Fibroblast of skin of left biceps (primary cell): ENCODE measurements around the gene LGR4.
A peak's percentile ranks its signal among the peaks of the same experiment; 100 is the strongest.
"Not testable (repeated sequence)": the region's sequence is repeated elsewhere in the genome, so short reads cannot be mapped to it uniquely, and the experiment has no call there.

Experiments
- DNase-seq, 2 experiments: peaks; one replicate each; pipeline ENCODE4 v3.0.0-alpha.2; 2013; ENCODE audit warnings: low read depth in 2 of 2

The LGR4 gene

DNA sequence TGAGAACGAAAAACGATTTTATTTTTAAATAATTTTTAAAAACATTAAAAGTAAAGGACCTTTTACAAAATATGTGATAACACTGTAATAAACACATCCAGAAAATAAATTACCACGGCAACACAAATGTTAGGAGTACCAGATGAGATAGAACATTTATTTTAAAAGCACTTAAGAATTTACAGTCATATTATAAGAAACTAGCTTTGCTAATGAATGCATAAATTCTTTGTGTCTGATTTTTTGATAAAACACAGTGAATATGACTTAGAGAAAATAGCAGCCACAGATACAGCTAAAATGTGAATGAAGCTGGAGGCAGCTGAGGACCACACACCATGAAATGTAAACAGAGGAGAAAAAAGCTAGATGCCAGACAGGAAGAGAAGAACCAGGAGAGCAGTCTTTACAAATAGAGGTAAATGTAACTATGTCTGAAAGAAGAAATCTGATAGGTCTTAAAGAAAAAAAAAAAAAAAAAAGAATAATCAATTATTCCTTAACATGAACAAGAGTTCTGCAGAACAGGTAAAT lies 124.2 kb downstream of the LGR4 start:
- DNase-seq = no peak

DNA sequence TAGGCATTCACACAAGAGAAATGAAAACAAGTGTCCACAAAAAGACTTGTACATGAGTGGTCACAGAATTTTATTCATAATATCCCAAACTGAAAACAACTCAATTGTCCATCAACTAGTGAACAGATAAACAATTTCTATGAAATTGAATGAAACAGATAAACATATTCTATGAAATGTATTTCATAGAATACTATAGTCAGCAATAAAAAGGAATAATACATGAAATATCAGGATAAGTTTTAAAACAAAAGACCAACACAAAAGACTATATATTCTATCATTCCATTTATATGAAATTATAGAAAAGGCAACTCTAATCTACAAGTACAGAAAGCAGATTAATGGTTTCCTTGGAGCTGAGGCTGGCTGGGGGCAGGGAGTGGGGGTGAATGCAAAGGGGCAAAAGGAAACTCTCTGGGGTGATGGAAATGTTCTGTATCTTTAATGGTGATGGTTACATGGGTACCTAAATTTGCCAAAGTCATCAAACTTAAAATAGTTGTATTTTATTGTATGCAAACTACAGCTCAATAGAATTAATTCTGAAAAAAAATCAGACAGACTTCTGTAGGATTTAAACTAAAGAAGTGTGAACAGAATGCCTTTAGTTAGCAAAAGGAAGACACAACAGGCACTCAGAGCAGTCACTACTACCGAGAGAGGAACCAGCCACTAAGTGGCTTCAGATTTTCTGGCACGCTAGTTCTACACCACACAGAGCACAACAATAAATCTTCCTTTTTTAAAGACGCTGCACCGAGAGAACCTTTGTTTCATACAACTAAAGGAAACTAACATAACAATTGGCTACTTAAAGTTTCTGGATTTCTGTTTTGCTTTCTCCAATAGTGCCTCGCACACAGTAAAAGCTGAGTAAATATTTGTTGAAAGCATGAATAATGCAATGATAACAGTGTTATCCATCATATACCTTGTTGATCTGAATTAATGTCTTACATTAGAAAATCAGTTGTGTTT lies 124.9 kb downstream of the LGR4 start:
- no peak for DNase-seq

DNA sequence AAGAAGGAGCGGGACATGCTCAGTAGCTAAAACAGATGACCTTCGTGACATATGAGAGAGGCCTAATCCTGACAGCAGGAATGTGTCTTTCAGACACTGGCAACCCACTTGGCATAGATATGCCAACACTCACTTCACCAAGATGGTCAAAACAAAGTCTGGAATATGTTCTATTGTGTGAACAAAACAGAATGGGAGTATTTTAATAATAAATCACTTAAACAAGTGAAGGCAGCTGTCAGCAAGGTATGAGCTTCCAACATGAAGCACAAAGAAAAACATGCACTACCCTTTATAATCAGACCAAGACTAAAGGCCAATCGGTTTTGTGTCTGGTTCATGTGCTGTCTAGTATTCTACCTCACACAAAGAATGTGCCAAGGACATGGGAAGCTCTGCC lies 132.6 kb downstream of the LGR4 start:
- no peak for DNase-seq

DNA sequence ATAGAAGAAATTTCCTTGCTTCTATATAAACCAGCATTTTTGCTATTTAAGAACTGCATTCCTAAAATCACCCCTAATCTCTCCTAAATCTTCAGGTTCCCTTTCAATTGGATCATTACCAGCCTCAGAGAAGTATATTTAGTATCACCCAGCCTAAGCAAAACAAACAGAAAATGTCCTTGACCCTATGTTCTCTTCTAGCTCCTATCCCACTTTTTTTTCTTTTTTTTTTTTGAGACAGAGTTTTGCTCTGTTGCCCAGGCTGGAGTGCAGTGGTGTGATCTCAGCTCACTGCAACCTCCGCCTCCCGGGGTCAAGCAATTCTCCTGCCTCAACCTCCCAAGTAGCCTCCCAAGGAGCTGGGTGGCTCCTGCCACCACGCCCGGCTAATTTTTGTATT lies 137.8 kb downstream of the LGR4 start:
- DNase-seq = not testable (repeated sequence)

DNA sequence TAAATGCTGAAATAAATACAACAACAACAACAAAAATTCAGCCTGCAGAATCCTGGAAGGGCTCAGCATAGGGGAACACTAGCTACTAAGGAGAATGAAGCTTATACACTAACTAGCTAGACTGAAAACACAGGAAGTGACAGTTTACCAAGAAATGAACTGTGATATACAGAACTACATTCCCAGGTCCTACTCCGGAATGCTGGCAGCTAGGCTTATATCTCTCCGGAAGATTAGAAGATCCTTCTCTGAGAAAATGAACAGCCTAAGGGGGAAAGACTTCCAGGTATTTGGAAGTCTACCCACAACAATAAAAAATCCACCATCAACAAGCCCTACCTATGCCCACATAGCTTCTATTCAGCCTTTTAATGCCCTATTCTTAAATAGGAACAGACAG lies 140.6 kb downstream of the LGR4 start:
- no peak for DNase-seq

DNA sequence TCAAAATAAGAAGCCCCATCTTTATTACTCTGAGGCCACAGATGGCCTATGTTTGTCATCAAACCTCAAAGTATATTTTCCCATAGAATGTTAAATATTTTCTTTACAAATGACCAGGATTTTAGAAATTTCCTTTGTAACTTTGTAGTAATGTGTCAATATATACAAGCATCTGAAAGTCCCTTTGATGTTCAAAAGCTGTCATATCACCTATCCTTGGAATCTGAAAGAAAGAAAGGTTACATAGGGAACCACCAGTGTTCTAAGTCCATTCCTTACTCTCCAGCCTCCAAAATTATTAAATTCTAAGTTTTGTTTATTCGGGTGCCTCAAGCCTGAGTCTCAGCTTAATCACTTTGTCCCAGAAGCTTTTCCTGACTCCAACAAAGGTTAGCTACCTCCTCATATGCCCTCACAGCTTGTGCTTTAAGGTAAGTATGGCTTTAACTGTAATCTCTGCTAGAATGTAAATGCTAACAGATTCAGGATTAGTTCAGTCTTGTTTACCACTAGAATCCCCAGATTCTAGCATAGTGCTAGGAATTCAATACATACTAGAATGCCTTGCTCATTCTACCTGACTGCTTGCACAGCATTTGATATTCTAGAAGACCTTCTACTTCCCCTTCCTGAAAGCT lies 141.8 kb downstream of the LGR4 start:
- DNase-seq = no peak

DNA sequence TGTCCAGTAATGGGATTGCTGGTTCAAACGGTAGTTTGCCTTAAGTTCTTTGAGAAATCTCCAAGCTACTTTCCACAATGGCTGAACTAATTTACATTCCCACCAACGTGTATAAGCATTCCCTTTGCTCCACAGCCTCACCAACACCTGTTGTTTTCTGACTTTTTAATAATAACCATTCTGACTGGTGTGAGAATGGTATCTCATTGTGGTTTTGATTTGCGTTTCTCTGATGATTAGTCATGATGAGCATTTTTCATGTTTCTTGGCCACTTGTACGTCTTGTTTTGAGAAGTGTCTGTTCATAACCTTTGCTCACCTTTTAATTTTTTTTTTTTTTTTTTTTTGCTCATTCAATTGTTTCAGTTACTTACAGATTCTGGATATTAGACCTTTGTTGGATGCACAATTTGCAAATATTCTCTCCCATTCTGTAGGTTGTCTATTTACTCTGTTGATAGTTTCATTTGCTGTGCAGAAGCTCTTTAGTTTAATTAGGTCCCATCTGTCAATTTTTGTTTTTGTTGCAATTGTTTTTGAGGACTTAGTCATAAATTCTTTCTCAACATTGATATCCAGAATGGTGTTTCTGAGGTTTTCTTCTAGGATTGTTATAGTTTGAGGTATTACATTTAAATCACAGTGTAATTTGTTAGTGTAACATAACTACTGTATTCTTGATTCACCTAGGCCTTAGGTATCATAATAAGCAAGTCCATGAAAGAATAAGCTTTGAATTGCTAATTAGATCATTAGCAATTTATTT lies 142.5 kb downstream of the LGR4 start:
- no peak for DNase-seq

DNA sequence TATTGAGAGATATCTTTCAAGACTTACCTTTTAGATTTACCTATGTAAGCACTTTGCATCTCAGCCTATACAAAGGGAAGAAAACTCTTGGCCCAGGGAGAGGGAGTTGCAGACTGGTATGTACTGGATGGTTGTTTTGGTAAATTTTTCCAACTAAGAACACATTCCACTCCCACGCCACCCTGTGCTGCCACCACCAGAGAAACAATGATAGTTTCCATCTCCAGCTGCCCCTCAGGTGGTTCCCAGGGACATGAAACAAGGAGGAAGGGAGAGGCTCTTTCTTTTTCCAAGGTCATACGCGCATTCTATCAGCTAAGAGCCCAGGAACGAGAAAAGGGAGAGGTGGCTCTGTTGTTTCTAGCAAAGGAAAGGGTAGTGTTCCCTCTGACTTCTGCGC lies 144.0 kb downstream of the LGR4 start:
- DNase-seq = no peak

DNA sequence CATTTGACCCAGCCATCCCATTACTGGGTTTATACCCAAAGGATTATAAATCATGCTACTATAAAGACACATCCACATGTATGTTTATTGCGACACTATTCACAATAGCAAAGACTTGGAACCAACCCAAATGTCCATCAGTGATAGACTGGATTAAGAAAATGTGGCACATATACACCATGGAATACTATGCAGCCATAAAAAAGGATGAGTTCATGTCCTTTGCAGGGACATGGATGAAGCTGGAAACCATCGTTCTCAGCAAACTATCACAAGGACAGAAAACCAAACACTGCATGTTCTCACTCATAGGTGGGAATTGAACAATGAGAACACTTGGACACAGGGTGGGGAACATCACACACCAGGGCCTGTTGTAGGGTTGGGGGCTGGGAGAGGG lies 145.5 kb downstream of the LGR4 start:
- DNase-seq = not testable (repeated sequence)

DNA sequence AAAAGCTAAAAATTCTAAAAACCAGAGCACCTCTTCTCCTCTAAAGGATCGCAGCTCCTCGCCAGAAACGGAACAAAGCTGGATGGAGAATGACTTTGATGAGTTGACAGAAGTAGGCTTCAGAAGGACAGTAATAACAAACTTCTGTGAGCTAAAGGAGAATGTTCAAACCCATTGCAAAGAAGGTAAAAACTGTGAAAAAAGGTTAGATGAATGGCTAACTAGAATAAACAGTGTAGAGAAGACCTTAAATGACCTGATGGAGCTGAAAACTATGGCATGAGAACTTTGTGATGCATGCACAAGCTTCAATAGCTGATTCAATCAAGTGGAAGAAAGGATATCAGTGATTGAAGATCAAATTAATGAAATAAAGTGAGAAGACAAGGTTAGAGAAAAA lies 150.4 kb downstream of the LGR4 start:
- DNase-seq = not testable (repeated sequence)

DNA sequence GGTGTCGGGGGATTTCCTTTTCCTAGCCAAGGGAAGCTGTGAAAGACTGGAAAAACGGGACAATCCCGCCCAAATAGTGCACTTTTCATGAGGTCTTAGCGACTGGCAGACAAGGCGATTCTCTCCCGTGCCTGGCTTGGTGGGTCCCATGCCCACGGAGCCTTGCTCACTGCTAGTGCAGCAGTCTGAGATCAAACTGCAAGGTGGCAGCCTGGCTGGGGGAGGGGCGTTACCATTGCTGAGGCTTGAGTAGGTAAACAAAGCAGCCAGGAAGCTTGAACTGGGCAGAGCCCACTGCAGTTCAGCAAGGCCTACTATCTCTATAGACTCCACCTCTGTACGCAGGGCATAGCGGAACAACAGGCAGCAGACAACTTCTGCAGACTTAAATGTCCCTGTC lies 151.2 kb downstream of the LGR4 start:
- DNase-seq = not testable (repeated sequence)

DNA sequence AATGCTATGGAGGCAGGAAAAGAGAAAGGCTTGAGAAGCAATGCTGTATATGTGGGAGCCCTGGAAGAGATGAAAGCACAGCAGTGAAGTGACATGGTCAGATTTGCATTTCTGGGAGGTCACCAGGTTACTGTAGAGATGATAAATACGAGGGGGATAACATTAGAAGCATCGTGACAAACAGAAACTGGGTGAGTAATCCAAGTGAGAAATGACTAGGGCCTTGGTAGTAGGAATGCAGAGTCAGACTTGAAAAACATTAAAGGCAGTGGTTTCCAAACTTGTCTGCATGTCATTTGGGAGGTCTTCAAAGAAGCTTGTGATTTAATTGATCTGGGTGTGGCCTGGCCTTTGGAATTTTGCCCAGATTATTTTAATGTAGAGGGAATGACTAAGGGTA lies 153.5 kb downstream of the LGR4 start:
- peak; percentile 57 to 65 for DNase-seq

DNA sequence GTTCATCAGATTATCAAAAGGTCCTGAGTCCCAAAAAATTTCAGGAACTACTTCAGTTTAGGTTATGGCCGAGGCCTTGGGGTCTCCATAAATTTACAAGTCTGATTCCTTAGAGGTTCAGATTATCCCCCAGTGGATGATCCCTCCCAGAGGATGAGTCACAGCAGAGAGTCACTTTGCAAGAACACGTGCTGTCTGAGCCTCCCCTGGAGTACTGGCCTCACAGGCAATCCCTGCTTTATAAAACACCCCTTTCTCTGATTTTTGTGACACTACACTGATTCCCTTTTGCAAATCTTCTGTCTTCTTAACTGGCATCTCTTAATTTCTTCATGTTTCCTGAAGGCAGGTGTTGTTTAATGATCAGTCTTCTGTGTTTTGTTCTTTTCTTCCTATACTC lies 154.8 kb downstream of the LGR4 start:
- DNase-seq = no peak
